Ovary (tissue), 3 donors: Measurements from ENCODE around the gene GPC6.

Experiments
- CTCF ChIP-seq, 3 donors: fragments of 450-650 bp in 2 of 3; fragments of 200-600 bp in 1 of 3; IDR thresholded peaks; one replicate each; pipeline versions ENCODE4 v1.5.1 to v1.8.0; 2016 to 2022; ENCODE audit warnings: antibody characterized with exemption in 3 of 3, mild to moderate bottlenecking in 1 of 3
- EP300 ChIP-seq: sonication (generic); formaldehyde crosslinking; IDR thresholded peaks from one replicate; pipeline ENCODE4 v1.6.1; 2017; ENCODE audit warnings: antibody characterized with exemption
- POLR2A ChIP-seq: fragments of 450-650 bp; IDR thresholded peaks from one replicate; pipeline ENCODE4 v1.6.1; 2017; ENCODE audit warnings: antibody characterized with exemption, mild to moderate bottlenecking, moderate library complexity
- donor health status: DM: no; HTN: no; CAD: no.

GRCh38 chr13:93814658-93815057, 588.1 kb downstream of the GPC6 start:
- TF ChIP-seq CTCF (IDR thresholded peaks at IDR 0.05) (no peak), POLR2A (no peak), EP300 (no peak)
